H1 (cell line): ENCODE measurements around the gene CLEC16A. TPM values are rescaled to one million over a fixed set of nuclear protein-coding genes. Genes with fewer than 3 reads are reported as not detected.

Experiments
- CTCF ChIA-PET: fragments of 300-600 bp; sonication (Branson Sonifier 250); formaldehyde crosslinking; loops from one replicate; lab custom pipeline; 2021; ENCODE audit not compliant: partially characterized antibody; lab: Charles Lee
- POLR2A ChIA-PET: fragments of 300-600 bp; sonication (Branson Sonifier 250); formaldehyde crosslinking; loops from one replicate; lab custom pipeline; 2021; ENCODE audit warnings: inconsistent platforms; ENCODE audit not compliant: partially characterized antibody; lab: Charles Lee
- DNase-seq, 2 experiments: peaks; one replicate each; pipeline versions ENCODE4 v3.0.0 to v3.0.0-alpha.2; 2010 to 2022; ENCODE audit warnings: low spot score in 2 of 2, low read depth in 1 of 2, mixed read lengths in 1 of 2
- FAIRE-seq: peaks from 2 replicates; lab custom pipeline; 2011; peaks lifted over from hg19 to GRCh38; lab: Jason Lieb, UNC
- H2AFZ ChIP-seq: 2 replicates; pipeline ENCODE4 v1.8.1; 2012; ENCODE audit warnings: low read length, inconsistent platforms
- H2AK5ac ChIP-seq: 2 replicates; pipeline ENCODE4 v1.6.1; 2013; ENCODE audit warnings: low read depth, low read length
- H2BK120ac ChIP-seq: replicated peaks from 2 replicates; pipeline ENCODE3; 2013; ENCODE audit warnings: low read depth, low read length, inconsistent platforms
- H2BK12ac ChIP-seq: 2 replicates; pipeline ENCODE4 v1.6.1; 2013; ENCODE audit warnings: low read depth, low read length
- H2BK15ac ChIP-seq: 2 replicates; pipeline ENCODE4 v1.6.1; 2013; ENCODE audit warnings: low read length
- H2BK20ac ChIP-seq: 2 replicates; pipeline ENCODE4 v1.6.1; 2013; ENCODE audit warnings: low read length
- H2BK5ac ChIP-seq: 2 replicates; pipeline ENCODE4 v1.6.1; 2013; ENCODE audit warnings: low read depth, low read length
- H3K14ac ChIP-seq: 2 replicates; pipeline ENCODE4 v1.6.1; 2013; ENCODE audit warnings: inconsistent platforms; ENCODE audit not compliant: insufficient read length
- H3K18ac ChIP-seq: 2 replicates; pipeline ENCODE4 v1.6.1; 2013; ENCODE audit warnings: low read length; ENCODE audit errors: extremely low read depth
- H3K23ac ChIP-seq: 2 replicates; pipeline ENCODE4 v1.6.1; 2013; ENCODE audit warnings: inconsistent platforms; ENCODE audit not compliant: insufficient read length
- H3K23me2 ChIP-seq: 2 replicates; pipeline ENCODE4 v1.6.1; 2013; ENCODE audit warnings: low read depth, low read length
- H3K27ac ChIP-seq: 2 replicates; pipeline ENCODE4 v1.6.1; 2011; ENCODE audit warnings: low read depth, low read length, inconsistent platforms
- H3K27me3 ChIP-seq, 4 experiments: replicated peaks in 1 of 4; 1 replicate in 1 of 4; 2 replicates in 3 of 4; pipeline versions ENCODE4 v1.6.1 to v1.8.1; 2011 to 2013; ENCODE audit warnings: low read length in 3 of 4, mild to moderate bottlenecking in 3 of 4, inconsistent platforms in 2 of 4, mixed read lengths in 2 of 4, moderate library complexity in 1 of 4; ENCODE audit not compliant: control insufficient read depth in 3 of 4, insufficient read depth in 3 of 4; ENCODE audit errors: extremely low read depth in 1 of 4
- H3K36me3 ChIP-seq, 4 experiments: 2 replicates each; pipeline versions ENCODE4 v1.6.1 to v1.8.1; 2011 to 2013; ENCODE audit warnings: mild to moderate bottlenecking in 4 of 4, low read length in 3 of 4, moderate library complexity in 2 of 4, control low read depth in 1 of 4, inconsistent platforms in 1 of 4; ENCODE audit not compliant: insufficient read depth in 4 of 4, control insufficient read depth in 2 of 4
- H3K4ac ChIP-seq: replicated peaks from 2 replicates; pipeline ENCODE3; 2013; ENCODE audit warnings: low read length, low read depth, mixed read lengths, inconsistent platforms; ENCODE audit not compliant: insufficient read length
- H3K4me1 ChIP-seq, 4 experiments: replicated peaks in 1 of 4; 1 replicate in 1 of 4; 2 replicates in 3 of 4; pipeline versions ENCODE4 v1.6.1 to v1.8.1; 2011 to 2013; ENCODE audit warnings: low read length in 3 of 4, inconsistent platforms in 2 of 4, mixed read lengths in 1 of 4; ENCODE audit not compliant: insufficient read depth in 4 of 4, control insufficient read depth in 3 of 4
- H3K4me2 ChIP-seq, 2 experiments: 2 replicates each; pipeline versions ENCODE4 v1.6.1 to v1.8.1; 2011 to 2013; ENCODE audit warnings: low read depth in 2 of 2, low read length in 2 of 2, control low read depth in 1 of 2, inconsistent platforms in 1 of 2, mild to moderate bottlenecking in 1 of 2; ENCODE audit not compliant: insufficient read depth in 1 of 2
- H3K4me3 ChIP-seq, 4 experiments: fragments of 200-600, 300-600 bp in 1 of 4; sonication (generic), shearing (Covaris generic), sonication (Bioruptor Twin) in 1 of 4; 2 replicates each; pipeline versions ENCODE4 v1.5.1 to v1.8.1; 2011 to 2016; ENCODE audit warnings: low read length in 4 of 4, low read depth in 3 of 4, control low read depth in 2 of 4, inconsistent platforms in 2 of 4, mild to moderate bottlenecking in 2 of 4, mixed read lengths in 1 of 4, moderate library complexity in 1 of 4; ENCODE audit not compliant: insufficient read depth in 2 of 4; ENCODE audit errors: extremely low read depth in 1 of 4
- H3K56ac ChIP-seq: replicated peaks from 2 replicates; pipeline ENCODE3; 2013; ENCODE audit warnings: low read depth, mild to moderate bottlenecking, mixed read lengths, low read length, inconsistent platforms; ENCODE audit not compliant: insufficient read length
- H3K79me1 ChIP-seq: 2 replicates; pipeline ENCODE4 v1.6.1; 2013; ENCODE audit warnings: low read depth, low read length, control low read depth
- H3K79me2 ChIP-seq, 2 experiments: 2 replicates each; pipeline versions ENCODE4 v1.6.1 to v1.8.1; 2012 to 2013; ENCODE audit warnings: low read length in 2 of 2, mild to moderate bottlenecking in 2 of 2, inconsistent platforms in 1 of 2; ENCODE audit not compliant: insufficient read depth in 2 of 2, control insufficient read depth in 1 of 2
- H3K9ac ChIP-seq, 4 experiments: replicated peaks in 1 of 4; 1 replicate in 1 of 4; 2 replicates in 3 of 4; pipeline versions ENCODE4 v1.6.1 to v1.8.1; 2011 to 2013; ENCODE audit warnings: low read depth in 3 of 4, low read length in 3 of 4, control low read depth in 2 of 4, mild to moderate bottlenecking in 2 of 4, moderate library complexity in 2 of 4, inconsistent platforms in 1 of 4; ENCODE audit errors: extremely low read depth in 1 of 4
- H3K9me3 ChIP-seq, 2 experiments: 2 replicates each; pipeline versions ENCODE4 v1.6.1 to v1.8.1; 2012 to 2013; ENCODE audit warnings: mild to moderate bottlenecking in 2 of 2, moderate library complexity in 2 of 2, control low read depth in 1 of 2, inconsistent platforms in 1 of 2, low read depth in 1 of 2, low read length in 1 of 2, mixed read lengths in 1 of 2; ENCODE audit not compliant: insufficient read depth in 2 of 2
- H4K20me1 ChIP-seq, 2 experiments: replicated peaks in 1 of 2; 2 replicates each; pipeline versions ENCODE3 to v1.8.1; 2011 to 2013; ENCODE audit warnings: inconsistent platforms in 2 of 2, low read length in 2 of 2, mild to moderate bottlenecking in 1 of 2; ENCODE audit not compliant: insufficient read depth in 2 of 2, control insufficient read depth in 1 of 2
- H4K5ac ChIP-seq: 2 replicates; pipeline ENCODE4 v1.6.1; 2013; ENCODE audit warnings: low read length, low read depth, mixed read lengths, inconsistent platforms; ENCODE audit not compliant: insufficient read length
- H4K8ac ChIP-seq: 2 replicates; pipeline ENCODE4 v1.8.0; 2013; ENCODE audit warnings: mild to moderate bottlenecking, moderate library complexity, low read length, inconsistent platforms; ENCODE audit not compliant: insufficient read depth; ENCODE audit errors: extremely low read depth
- H4K91ac ChIP-seq: replicated peaks from 2 replicates; pipeline ENCODE3; 2013; ENCODE audit warnings: low read length, mixed read lengths, inconsistent platforms; ENCODE audit not compliant: insufficient read length
- ASH2L ChIP-seq: fragments of 200-600, 300-600 bp; sonication (generic); IDR thresholded peaks from one replicate; pipeline ENCODE4 v1.7.1; 2017; ENCODE audit warnings: low read length
- BACH1 ChIP-seq: IDR thresholded peaks from 2 replicates; pipeline ENCODE4 v1.6.1; 2012; ENCODE audit warnings: low read length, improper control_type of control experiment
- CBX8 ChIP-seq: fragments of 300-800, 300-1000 bp; sonication (generic); IDR thresholded peaks from 2 replicates; pipeline ENCODE4 v1.7.1; 2016; ENCODE audit warnings: low read depth, low read length, borderline replicate concordance
- CEBPB ChIP-seq: IDR thresholded peaks from 2 replicates; pipeline ENCODE4 v1.6.1; 2012; ENCODE audit warnings: low read depth, low read length
- GTF2F1 ChIP-seq: IDR thresholded peaks from 2 replicates; pipeline ENCODE4 v1.6.1; 2012; ENCODE audit warnings: low read depth, low read length, improper control_type of control experiment, borderline replicate concordance
- JUND ChIP-seq: IDR thresholded peaks from 2 replicates; pipeline ENCODE4 v1.6.1; 2011; ENCODE audit warnings: mild to moderate bottlenecking, improper control_type of control experiment, low read length
- NANOG ChIP-seq: IDR thresholded peaks from 2 replicates; pipeline ENCODE4 v1.6.1; 2011; ENCODE audit warnings: low read length, low read depth, mild to moderate bottlenecking, inconsistent platforms; ENCODE audit not compliant: insufficient read depth, poor library complexity, severe bottlenecking
- RFX5 ChIP-seq: IDR thresholded peaks from 2 replicates; pipeline ENCODE4 v1.6.1; 2011; ENCODE audit warnings: low read depth, low read length, improper control_type of control experiment, borderline replicate concordance
- SIRT6 ChIP-seq: IDR thresholded peaks from one replicate; pipeline ENCODE4 v1.7.1; 2012; ENCODE audit warnings: low read length, inconsistent platforms
- SRF ChIP-seq: IDR thresholded peaks from 2 replicates; pipeline ENCODE4 v1.6.1; 2011; ENCODE audit warnings: mild to moderate bottlenecking, low read depth, low read length, moderate library complexity
- SUZ12 ChIP-seq: fragments of 200-600 bp; sonication (generic); IDR thresholded peaks from 2 replicates; pipeline ENCODE4 v1.6.1; 2012; ENCODE audit warnings: mild to moderate bottlenecking, inconsistent platforms, low read length, moderate library complexity, mixed read lengths
- TAF7 ChIP-seq: optimal IDR thresholded peaks from 2 replicates; pipeline ENCODE3; 2011; ENCODE audit warnings: low read depth, mild to moderate bottlenecking, inconsistent platforms, low read length, moderate library complexity, borderline replicate concordance
- WGBS, 2 experiments: shearing (Covaris generic) in 1 of 2; methylation state at CpG; one replicate each; pipeline versions ENCODE4 v1.1.6 to v1.1.7; 2013 to 2015; ENCODE audit warnings: low lambda C conversion rate in 2 of 2, mixed read lengths in 2 of 2, inconsistent platforms in 1 of 2, low coverage in 1 of 2, missing lambda C conversion rate in 1 of 2; ENCODE audit not compliant: insufficient replicate concordance in 2 of 2, insufficient coverage in 1 of 2, insufficient read length in 1 of 2; ENCODE audit errors: extremely low coverage in 1 of 2, missing lambda C conversion rate in 1 of 2; 5-methylcytosine and 5-hydroxymethylcytosine counted together
- polyA plus RNA-seq, 7 experiments: library from polyadenylated mRNA; depleted of rRNA in 3 of 7; stranded (reverse) in 5 of 7; unstranded in 2 of 7; fragments of >200 nt in 5 of 7; fragments of 200-250 nt in 2 of 7; gene quantifications; 1 replicate in 5 of 7; 2 replicates in 1 of 7; 4 replicates in 1 of 7; pipeline versions ENCODE4 v1.2.1 to v1.2.3, GENCODE V29; 2011 to 2013; ENCODE audit warnings: missing spikeins in 2 of 7, mixed read lengths in 2 of 7
- total RNA-seq: library from RNA; stranded (reverse); fragmentation: NEBNext Ultra II Directional; extraction: Animal tissue kit (Norgen Biotek cat#: 25700); gene quantifications from 2 replicates; pipeline ENCODE4 v1.2.1, GENCODE V29; 2021
- TF ChIP-seq, protein P1 (sequence below): IDR thresholded peaks from 2 replicates; pipeline ENCODE4 v1.6.1; 2012; ENCODE audit warnings: low read length, inconsistent platforms

CLEC16A gene
- total and polyA plus RNA-seq, 2 of the 8 experiments (the other 6 are each of a cell fraction or from before 2014, with no cell fraction given), result 7.6 to 19.3 TPM

DNA sequence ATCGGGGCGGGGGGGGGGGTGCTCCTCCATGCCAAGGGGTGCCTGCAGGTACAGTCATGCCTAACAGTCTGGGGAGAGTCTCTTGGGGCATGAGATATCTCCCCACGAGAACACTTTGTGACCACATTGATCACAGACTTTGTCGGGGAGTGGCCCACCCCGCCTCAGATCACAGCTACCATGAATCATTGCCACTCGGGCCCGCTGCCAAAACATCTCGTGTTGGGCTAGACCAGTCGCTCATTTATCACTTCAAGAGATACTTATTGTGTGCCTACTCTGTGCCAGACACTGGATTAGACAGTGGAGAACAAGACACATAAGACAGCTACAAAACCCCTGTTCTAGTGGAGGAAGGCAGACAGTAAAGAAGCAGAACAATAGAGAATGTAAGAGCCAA is 72.6 kb downstream of the CLEC16A start:
- no peaks in the 10 kb centered on the region for H4K20me1 ChIP-seq
- no peak overlapping the region for H3K4me3 ChIP-seq
- no peak overlapping the region for H4K5ac ChIP-seq
- H4K8ac ChIP-seq, result no peak overlapping the region
- no peak overlapping the region for H3K4me2 ChIP-seq
- H2BK5ac ChIP-seq, result no peak overlapping the region
- ChIA-PET CTCF (interaction anchor here (1.1 kb wide), 1 partner anchor 67 kb away, joined by 3 read pairs; no protein-coding TSS in a partner anchor), POLR2A (no interaction called here)
- no peak for DNase-seq
- peaks cover 0 to 2% (median 0%) of the 10 kb centered on the region in 4 experiments; a peak in 1 of 7 replicates for H3K4me1 ChIP-seq
- H3K23me2 ChIP-seq, result no peaks in the 10 kb centered on the region
- no peak overlapping the region for H3K9ac ChIP-seq
- H3K79me1 ChIP-seq, result no peaks in the 10 kb centered on the region; the same call in 1 of the 2 replicates
- no peak overlapping the region for H2AK5ac ChIP-seq
- no peak overlapping the region for H4K91ac ChIP-seq
- H2BK15ac ChIP-seq, result no peak overlapping the region
- no peaks in the 10 kb centered on the region for H3K79me2 ChIP-seq
- H3K23ac ChIP-seq, result no peak overlapping the region
- no peaks in the 10 kb centered on the region for H3K27me3 ChIP-seq
- H2BK20ac ChIP-seq, result no peak overlapping the region
- H3K27ac ChIP-seq, result no peak overlapping the region
- H2BK120ac ChIP-seq, result no peak overlapping the region
- no peaks in the 10 kb centered on the region for H3K9me3 ChIP-seq
- no peak overlapping the region for H2BK12ac ChIP-seq
- WGBS, 2 experiments, result 96% methylated on average over 7 of the region's 9 CpGs; no CpG with 5 or more reads in 1 of the 2 experiments
- H3K36me3 ChIP-seq, result no peaks in the 10 kb centered on the region; a peak in 1 of 8 replicates
- H3K14ac ChIP-seq, result no peak overlapping the region
- no peak overlapping the region for H2AFZ ChIP-seq
- no peak overlapping the region for H3K56ac ChIP-seq
- H3K18ac ChIP-seq, result no peak overlapping the region
- no peak overlapping the region for H3K4ac ChIP-seq
- no peak for FAIRE-seq
- TF ChIP-seq BACH1 (no peak), ASH2L (no peak), CBX8 (no peak), SUZ12 (no peak), NANOG (no peak), RFX5 (no peak), SIRT6 (no peak), TAF7 (no peak), JUND (no peak), SRF (no peak), GTF2F1 (no peak), CEBPB (no peak)
- TF ChIP-seq, protein P1, sequence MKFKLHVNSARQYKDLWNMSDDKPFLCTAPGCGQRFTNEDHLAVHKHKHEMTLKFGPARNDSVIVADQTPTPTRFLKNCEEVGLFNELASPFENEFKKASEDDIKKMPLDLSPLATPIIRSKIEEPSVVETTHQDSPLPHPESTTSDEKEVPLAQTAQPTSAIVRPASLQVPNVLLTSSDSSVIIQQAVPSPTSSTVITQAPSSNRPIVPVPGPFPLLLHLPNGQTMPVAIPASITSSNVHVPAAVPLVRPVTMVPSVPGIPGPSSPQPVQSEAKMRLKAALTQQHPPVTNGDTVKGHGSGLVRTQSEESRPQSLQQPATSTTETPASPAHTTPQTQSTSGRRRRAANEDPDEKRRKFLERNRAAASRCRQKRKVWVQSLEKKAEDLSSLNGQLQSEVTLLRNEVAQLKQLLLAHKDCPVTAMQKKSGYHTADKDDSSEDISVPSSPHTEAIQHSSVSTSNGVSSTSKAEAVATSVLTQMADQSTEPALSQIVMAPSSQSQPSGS, result no peak
